Left lung (tissue), 14 donors: Measurements from ENCODE around the gene PAK3. TPM values are rescaled to one million over a fixed set of nuclear protein-coding genes. Genes with fewer than 3 reads are reported as not detected.

Experiments used
- ATAC-seq: fragments of 200-7000 bp; cut with Tn5 transposase; one replicate; pipeline ENCODE4 v1.9.1; 2020; ENCODE audit warnings: moderate library complexity
- DNase-seq, 4 donors: peaks; one replicate each; pipeline ENCODE4 v3.0.0-alpha.2; 2013 to 2020
- H3K27ac ChIP-seq, 2 donors: fragments of 200-600 bp; sonication (generic) in 1 of 2; one replicate each; pipeline versions ENCODE4 v1.5.0 to v1.8.0; 2020 to 2021
- H3K27me3 ChIP-seq, 2 donors: fragments of 200-600 bp; sonication (generic) in 1 of 2; one replicate each; pipeline versions ENCODE4 v1.5.0 to v1.8.0; 2020 to 2021
- H3K36me3 ChIP-seq, 2 donors: fragments of 200-600 bp; sonication (generic) in 1 of 2; one replicate each; pipeline versions ENCODE4 v1.5.0 to v1.8.0; 2020 to 2021
- H3K4me1 ChIP-seq, 2 donors: fragments of 200-600 bp; one replicate each; pipeline ENCODE4 v1.8.0; 2021
- H3K4me3 ChIP-seq, 2 donors: fragments of 200-600 bp; sonication (generic) in 1 of 2; one replicate each; pipeline versions ENCODE4 v1.5.0 to v1.8.0; 2020 to 2021; ENCODE audit warnings: mild to moderate bottlenecking in 1 of 2
- H3K9me3 ChIP-seq, 2 donors: fragments of 200-600 bp; sonication (generic) in 1 of 2; one replicate each; pipeline versions ENCODE4 v1.5.0 to v1.8.0; 2020 to 2021
- intact Hi-C, 2 donors: fragments of 100-400 bp; cut with DNase I; formaldehyde crosslinking; loops; one replicate each; pipeline versions ENCODE4 v1.11.2 to v1.14.2; 2022
- long read RNA-seq, 12 donors: library from polyadenylated mRNA in 2 of 12; unstranded in 2 of 12; transcript quantifications; one replicate each; pipeline ENCODE4 v2.0.0 and lab custom pipeline, GENCODE V29; 2019 to 2026
- polyA plus RNA-seq, 6 donors: library from polyadenylated mRNA; unstranded; fragments of 120-200 nt; gene quantifications; one replicate each; pipeline ENCODE4 v1.2.1, GENCODE V29; 2013; ENCODE audit not compliant: insufficient read length in 6 of 6
- total RNA-seq, 2 donors: library from RNA; stranded (reverse); fragmentation: NEBNext Ultra II Directional; extraction: Animal tissue kit (Norgen Biotek cat#: 25700); gene quantifications; one replicate each; pipeline ENCODE4 v1.2.1, GENCODE V29; 2021
- TF ChIP-seq, protein P1 (sequence below), 2 donors: fragments of 200-600 bp; sonication (generic) in 1 of 2; IDR thresholded peaks; one replicate each; pipeline versions ENCODE4 v1.5.0 to v1.8.0; 2021; ENCODE audit warnings: antibody characterized with exemption in 2 of 2
- donor health status: DM: no; HTN: yes; CAD: no.
- donor health status: DM: no; HTN: no; CAD: no.

The PAK3 gene
- 1 to 10 TPM; 2.1 to 3.1 TPM for total RNA-seq
- 1 to 10 TPM in 2 of 6 donors, under 1 TPM in 4; 0.42 to 1.3 (median 0.89) TPM for polyA plus RNA-seq
- long read RNA-seq, donor 1: 0 reads
- long read RNA-seq, donor 2: 0 reads
- long read RNA-seq, donor 3: 0 reads
- long read RNA-seq, donor 4, partial matches to known transcripts: 0 of 4 reads
- long read RNA-seq, donor 4, other reads (novel, unspliced or antisense): 4 of 4 reads
- long read RNA-seq, donor 5: 0 reads
- long read RNA-seq, donor 6: 0 reads
- long read RNA-seq, donor 7: 0 reads
- long read RNA-seq, donor 8: 0 reads
- long read RNA-seq, donor 9: 0 reads
- long read RNA-seq, donor 10, partial matches to known transcripts: 0 of 2 reads
- long read RNA-seq, donor 10, other reads (novel, unspliced or antisense): 2 of 2 reads
- long read RNA-seq, donor 11, full-length matches to known transcripts: 2 of 100 reads
- long read RNA-seq, donor 11, partial matches to known transcripts: 98 of 100 reads
- long read RNA-seq, donor 11, other reads (novel, unspliced or antisense): 0 of 100 reads
- long read RNA-seq, donor 12: 0 reads

DNA sequence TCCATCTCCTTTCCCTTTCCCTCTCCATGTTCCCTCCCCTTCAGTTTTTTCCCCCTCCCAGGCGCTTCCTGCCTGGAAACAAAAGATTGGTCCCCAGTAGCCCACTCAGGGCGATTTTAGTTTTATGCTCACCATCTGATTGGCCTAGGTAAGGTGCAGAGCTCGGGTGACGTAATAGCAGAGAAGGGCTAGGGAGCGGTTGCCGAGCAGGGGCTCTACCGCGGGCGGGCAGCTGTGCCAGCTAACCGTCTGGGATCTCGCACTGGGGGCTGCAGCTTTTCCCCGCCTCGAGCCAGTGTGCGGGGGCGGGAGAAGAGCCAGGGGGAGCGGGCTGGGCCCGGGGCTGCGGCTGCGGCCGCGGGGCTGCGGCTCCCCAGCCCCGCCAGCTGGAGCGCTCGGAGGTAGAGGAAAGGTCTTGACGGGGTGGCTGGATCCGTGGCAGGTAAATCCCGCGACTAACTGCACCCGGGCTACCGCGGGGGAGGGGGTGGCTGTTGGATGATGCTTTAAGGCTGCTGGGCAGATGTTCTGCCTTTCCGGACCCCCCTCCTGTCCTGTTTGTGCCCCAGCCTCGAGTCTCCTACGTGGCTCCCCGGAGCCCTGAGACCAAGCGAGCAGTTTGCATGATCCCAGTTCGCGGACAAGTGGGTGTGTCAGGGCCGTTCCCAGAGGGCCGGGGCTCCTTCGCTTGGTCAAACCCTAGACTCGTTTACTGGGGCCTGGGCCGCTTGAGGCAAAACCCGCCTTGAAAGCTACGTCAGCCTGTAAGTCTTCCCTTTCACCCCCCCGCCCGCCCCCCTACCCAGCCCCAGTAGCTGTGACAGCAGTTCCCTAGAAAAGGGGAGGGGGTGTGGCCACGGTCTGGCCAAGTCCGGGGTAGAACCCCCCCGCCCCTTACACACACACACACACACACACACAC, at the start of gene PAK3:
Gene PAK3 (plus strand): TSS at position 218 of the 922 bp plus-strand sequence. CDS start 26,913 bp downstream, outside the sequence.
- Histone ChIP-seq H3K27ac (no peak within 1 kb of the TSS), H3K27me3 (peaks cover 18 to 28% of the 10 kb centered on the region in 2 donors)

DNA sequence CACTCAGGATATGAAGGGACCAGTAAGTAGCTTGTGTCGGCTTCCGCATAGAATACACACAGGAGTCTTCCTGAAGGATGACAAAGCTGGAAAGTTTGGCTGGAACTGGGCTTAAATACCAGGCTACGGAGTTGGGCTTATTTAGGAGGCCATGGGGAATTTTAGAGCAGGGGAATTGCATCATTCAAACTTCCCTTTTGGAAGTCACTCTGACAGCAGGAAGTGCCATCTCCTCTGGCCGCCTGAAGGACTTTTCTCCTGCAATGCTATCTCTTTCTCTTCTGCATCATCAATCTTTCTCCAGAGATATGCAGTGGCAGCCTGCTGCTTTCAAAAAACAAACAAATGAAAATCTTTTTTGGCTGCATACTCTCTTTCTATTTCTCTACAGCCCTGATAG, 48.4 kb upstream of the PAK3 start:
- no peaks in the 10 kb centered on the region for H3K27me3 ChIP-seq
- no peaks in the 10 kb centered on the region for H3K36me3 ChIP-seq
- no peak overlapping the region for H3K27ac ChIP-seq
- intact Hi-C loops: no loop called here
- H3K4me1 ChIP-seq: no peaks in the 10 kb centered on the region
- no peaks in the 10 kb centered on the region for H3K9me3 ChIP-seq
- H3K4me3 ChIP-seq: no peak overlapping the region
- TF ChIP-seq, protein P1, sequence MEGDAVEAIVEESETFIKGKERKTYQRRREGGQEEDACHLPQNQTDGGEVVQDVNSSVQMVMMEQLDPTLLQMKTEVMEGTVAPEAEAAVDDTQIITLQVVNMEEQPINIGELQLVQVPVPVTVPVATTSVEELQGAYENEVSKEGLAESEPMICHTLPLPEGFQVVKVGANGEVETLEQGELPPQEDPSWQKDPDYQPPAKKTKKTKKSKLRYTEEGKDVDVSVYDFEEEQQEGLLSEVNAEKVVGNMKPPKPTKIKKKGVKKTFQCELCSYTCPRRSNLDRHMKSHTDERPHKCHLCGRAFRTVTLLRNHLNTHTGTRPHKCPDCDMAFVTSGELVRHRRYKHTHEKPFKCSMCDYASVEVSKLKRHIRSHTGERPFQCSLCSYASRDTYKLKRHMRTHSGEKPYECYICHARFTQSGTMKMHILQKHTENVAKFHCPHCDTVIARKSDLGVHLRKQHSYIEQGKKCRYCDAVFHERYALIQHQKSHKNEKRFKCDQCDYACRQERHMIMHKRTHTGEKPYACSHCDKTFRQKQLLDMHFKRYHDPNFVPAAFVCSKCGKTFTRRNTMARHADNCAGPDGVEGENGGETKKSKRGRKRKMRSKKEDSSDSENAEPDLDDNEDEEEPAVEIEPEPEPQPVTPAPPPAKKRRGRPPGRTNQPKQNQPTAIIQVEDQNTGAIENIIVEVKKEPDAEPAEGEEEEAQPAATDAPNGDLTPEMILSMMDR (IDR thresholded peaks at IDR 0.05): no peak
- no peak for ATAC-seq
- no peak for DNase-seq

More for the DNA sequence above, at the start of gene PAK3:
- no peaks in the 10 kb centered on the region for H3K9me3 ChIP-seq
- intact Hi-C loops: no loop called here
- no peaks in the 10 kb centered on the region for H3K36me3 ChIP-seq
- H3K4me1 ChIP-seq: no peaks in the 10 kb centered on the region
- TF ChIP-seq, protein P1 (IDR thresholded peaks at IDR 0.05): no peak
- H3K4me3 ChIP-seq: peak within 1 kb of the TSS; percentile 35 to 38
- peak; percentile 93 for ATAC-seq
- peak in 3 of 4 donors; percentile 37 to 41 (median 40) for DNase-seq

DNA sequence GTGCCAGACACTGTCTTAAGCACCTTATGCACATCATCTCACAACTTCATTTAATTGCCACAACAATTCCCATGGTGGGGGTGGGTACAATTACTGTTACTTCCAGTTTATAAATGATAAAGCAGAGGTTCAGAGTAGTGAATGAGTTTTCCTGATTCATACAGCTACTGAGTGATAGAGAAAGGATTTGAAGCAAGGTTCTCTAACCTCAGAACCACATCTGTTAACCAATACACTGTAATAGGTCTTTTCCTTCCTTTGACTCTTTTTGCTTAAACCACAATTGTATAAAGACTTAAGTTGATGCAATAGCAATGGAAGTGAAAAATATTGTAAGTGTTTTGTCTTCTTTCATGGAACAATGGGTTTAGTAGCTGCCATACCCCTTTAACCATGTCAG, 43.5 kb upstream of the PAK3 start:
- Histone ChIP-seq H3K4me3 (no peak overlapping the region), H3K27me3 (no peaks in the 10 kb centered on the region), H3K36me3 (no peaks in the 10 kb centered on the region), H3K9me3 (no peaks in the 10 kb centered on the region), H3K27ac (no peak overlapping the region), H3K4me1 (no peaks in the 10 kb centered on the region)
- TF ChIP-seq, protein P1 (IDR thresholded peaks at IDR 0.05): no peak
- ATAC-seq (no peak), DNase-seq (no peak)
- intact Hi-C loops: no loop called here

DNA sequence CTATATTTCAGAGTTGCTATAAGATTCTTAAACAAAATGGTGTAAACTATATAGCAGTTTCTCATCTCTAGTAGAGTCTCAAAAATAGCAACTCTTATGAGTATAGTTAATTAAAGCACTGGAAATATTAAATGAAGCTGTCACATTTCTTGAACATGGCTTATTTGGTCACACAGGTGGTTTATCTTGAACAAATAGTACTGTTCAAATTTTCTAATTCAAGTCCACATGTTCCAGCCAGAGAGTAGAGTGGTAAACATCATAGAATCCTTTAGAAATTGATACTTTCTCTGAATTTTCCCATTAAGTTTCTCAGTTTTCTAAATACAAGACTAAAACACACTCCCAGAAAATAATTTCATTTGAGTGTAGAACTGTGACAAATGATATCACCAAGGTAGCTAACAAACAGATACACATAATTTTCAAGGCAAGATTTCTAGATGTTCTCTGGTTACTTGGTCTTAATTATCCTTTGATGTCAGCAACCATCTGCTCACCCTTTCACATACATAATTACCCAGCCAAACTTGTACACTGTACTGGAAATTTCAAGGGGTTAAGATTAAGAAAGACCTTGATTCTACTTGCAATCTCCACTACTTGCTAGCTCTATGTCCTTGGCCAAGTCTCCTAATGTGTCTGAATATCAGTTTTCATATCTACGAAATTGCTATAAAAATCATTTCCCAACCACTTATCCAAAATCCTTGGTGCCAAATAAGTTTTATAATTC, 24.3 kb upstream of the PAK3 start:
- Histone ChIP-seq H3K4me3 (no peak overlapping the region), H3K9me3 (no peaks in the 10 kb centered on the region), H3K36me3 (no peaks in the 10 kb centered on the region), H3K27me3 (peaks cover 0 to 3% of the 10 kb centered on the region in 2 donors), H3K27ac (no peak overlapping the region), H3K4me1 (no peaks in the 10 kb centered on the region)
- intact Hi-C loops: no loop called here
- TF ChIP-seq, protein P1 (IDR thresholded peaks at IDR 0.05): no peak
- DNase-seq: no peak
- no peak for ATAC-seq
